Upper lobe of right lung (tissue), 1 donor: ENCODE results near the gene NAA50. TPM values are rescaled to one million over a fixed set of nuclear protein-coding genes. Genes with fewer than 3 reads are reported as not detected.

Source experiments
- ATAC-seq: fragments of 200-7000 bp; cut with Tn5 transposase; one replicate; pipeline ENCODE4 v1.9.1; 2020; ENCODE audit warnings: mild to moderate bottlenecking, moderate library complexity
- DNase-seq: peaks from one replicate; pipeline ENCODE4 v3.0.0-alpha.2; 2020
- H3K27ac ChIP-seq: fragments of 200-600 bp; one replicate; pipeline ENCODE4 v1.8.0; 2022
- H3K27me3 ChIP-seq: fragments of 200-600 bp; one replicate; pipeline ENCODE4 v1.8.0; 2022; ENCODE audit warnings: mild to moderate bottlenecking
- H3K36me3 ChIP-seq: fragments of 200-600 bp; one replicate; pipeline ENCODE4 v1.8.0; 2022
- H3K4me1 ChIP-seq: fragments of 200-600 bp; one replicate; pipeline ENCODE4 v1.8.0; 2022
- H3K4me3 ChIP-seq: fragments of 200-600 bp; one replicate; pipeline ENCODE4 v1.8.0; 2022; ENCODE audit warnings: mild to moderate bottlenecking
- H3K9me3 ChIP-seq: fragments of 200-600 bp; one replicate; pipeline ENCODE4 v1.8.0; 2022
- intact Hi-C: fragments of 100-400 bp; cut with DNase I; formaldehyde crosslinking; loops from one replicate; pipeline ENCODE4 v1.11.0; 2022
- total RNA-seq: library from RNA; stranded (reverse); fragmentation: NEBNext Ultra II Directional; extraction: Animal tissue kit (Norgen Biotek cat#: 25700); gene quantifications from one replicate; pipeline ENCODE4 v1.2.1, GENCODE V29; 2021
- TF ChIP-seq, protein P1 (sequence below): fragments of 200-600 bp; IDR thresholded peaks from one replicate; pipeline ENCODE4 v1.8.0; 2022; ENCODE audit warnings: antibody characterized with exemption
- donor health status: DM: no; HTN: yes; CAD: no; lungs with severe emphysema.

The NAA50 gene
- total RNA-seq, 1 donor from 2014 or later, result 90.0 TPM

DNA sequence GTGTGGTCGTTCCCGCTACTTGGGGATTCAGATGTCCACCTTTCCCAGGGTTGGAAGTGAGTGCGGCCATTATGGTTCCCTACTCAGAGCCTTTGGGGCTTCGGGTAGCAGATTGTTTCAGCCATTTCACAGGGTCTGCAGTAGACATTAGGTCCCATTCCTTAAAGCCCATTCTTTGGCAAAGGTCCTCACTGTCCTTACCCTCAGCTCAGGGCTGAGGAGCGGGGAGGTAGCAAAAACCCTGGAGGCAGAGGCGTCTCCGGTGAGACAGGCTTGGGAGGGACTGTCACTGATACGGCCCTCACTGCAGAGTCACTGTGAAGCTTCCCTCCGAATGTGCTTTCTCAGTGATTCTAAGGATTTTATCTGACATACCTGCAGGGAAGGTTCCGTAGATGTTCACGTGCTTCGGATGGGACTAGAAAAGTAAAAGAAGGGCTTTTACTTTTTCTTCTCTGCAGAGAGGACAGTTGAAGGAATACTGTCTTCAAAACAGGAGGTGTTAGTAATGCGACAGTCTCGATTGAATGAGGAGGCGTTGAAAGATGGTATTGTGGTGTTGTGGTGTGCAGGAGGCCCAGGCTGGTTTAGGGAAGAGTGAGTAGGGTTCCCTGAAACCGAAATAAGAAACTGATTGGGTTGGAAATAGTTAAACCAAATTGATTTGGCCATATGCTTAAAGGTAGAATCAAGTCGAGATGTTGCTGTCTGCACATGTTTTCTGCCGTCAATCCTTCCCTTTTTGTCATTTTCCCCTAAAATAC lies 1.4 kb upstream of the NAA50 start:
- no peak for ATAC-seq
- TF ChIP-seq, protein P1, sequence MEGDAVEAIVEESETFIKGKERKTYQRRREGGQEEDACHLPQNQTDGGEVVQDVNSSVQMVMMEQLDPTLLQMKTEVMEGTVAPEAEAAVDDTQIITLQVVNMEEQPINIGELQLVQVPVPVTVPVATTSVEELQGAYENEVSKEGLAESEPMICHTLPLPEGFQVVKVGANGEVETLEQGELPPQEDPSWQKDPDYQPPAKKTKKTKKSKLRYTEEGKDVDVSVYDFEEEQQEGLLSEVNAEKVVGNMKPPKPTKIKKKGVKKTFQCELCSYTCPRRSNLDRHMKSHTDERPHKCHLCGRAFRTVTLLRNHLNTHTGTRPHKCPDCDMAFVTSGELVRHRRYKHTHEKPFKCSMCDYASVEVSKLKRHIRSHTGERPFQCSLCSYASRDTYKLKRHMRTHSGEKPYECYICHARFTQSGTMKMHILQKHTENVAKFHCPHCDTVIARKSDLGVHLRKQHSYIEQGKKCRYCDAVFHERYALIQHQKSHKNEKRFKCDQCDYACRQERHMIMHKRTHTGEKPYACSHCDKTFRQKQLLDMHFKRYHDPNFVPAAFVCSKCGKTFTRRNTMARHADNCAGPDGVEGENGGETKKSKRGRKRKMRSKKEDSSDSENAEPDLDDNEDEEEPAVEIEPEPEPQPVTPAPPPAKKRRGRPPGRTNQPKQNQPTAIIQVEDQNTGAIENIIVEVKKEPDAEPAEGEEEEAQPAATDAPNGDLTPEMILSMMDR, result no peak
- no peak for DNase-seq
- Histone ChIP-seq H3K36me3 (no peaks in the 10 kb centered on the region), H3K4me1 (peaks cover 40% of the 10 kb centered on the region), H3K27ac (peak overlapping the region; percentile 99), H3K27me3 (no peaks in the 10 kb centered on the region), H3K9me3 (no peaks in the 10 kb centered on the region), H3K4me3 (peak overlapping the region; percentile 85)
- intact Hi-C loops, result no loop called here

DNA sequence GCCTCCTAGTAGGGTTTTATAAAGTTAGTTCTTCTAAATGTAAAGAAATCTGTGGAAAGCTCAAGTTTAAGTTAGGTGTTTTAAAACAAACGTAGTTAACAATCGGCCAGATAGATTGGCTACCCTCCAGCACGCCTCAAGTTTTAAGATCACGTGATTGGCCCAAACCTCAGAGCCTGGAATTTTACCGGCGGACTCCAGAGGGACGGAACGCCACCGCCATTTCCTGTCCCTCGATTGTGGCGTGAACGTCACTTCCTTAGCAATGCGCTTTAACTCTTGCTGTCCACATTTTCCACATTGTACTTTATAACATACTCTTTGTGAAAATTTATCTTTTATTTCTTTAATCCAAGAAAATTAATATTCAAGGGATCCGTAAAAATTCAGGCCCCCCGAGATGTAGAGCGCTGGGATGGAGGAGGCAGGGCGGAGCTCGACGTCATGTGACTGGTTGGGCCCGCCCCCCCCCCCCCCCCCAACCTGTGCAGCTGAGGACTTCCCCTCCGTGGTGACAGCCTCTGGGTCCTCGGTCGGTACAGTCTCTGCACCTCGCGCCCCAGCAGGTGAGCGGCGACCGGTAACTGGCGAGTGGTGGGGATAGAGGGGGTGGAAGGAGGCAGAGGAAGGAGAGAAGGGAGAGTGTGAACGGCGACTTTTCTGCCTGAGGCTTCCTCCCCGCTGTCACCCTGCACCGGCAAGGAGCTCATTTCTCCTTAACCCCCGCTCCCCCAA lies 666 bp upstream of the NAA50 start, which contains the start of gene ATP6V1A:
Gene ATP6V1A (plus strand): TSS at position 488 of the 735 bp plus-strand sequence. CDS start 31,719 bp downstream, outside the sequence.
- Histone ChIP-seq H3K27ac (peak within 1 kb of the TSS; percentile 99), H3K4me3 (peak within 1 kb of the TSS; percentile 85), H3K9me3 (no peaks in the 10 kb centered on the region), H3K27me3 (no peaks in the 10 kb centered on the region), H3K36me3 (no peaks in the 10 kb centered on the region), H3K4me1 (peaks cover 45% of the 10 kb centered on the region)
- peak; percentile 89 for DNase-seq
- ATAC-seq, result peak; percentile 70
- TF ChIP-seq, protein P1, result no peak
- intact Hi-C loops, result no loop called here

DNA sequence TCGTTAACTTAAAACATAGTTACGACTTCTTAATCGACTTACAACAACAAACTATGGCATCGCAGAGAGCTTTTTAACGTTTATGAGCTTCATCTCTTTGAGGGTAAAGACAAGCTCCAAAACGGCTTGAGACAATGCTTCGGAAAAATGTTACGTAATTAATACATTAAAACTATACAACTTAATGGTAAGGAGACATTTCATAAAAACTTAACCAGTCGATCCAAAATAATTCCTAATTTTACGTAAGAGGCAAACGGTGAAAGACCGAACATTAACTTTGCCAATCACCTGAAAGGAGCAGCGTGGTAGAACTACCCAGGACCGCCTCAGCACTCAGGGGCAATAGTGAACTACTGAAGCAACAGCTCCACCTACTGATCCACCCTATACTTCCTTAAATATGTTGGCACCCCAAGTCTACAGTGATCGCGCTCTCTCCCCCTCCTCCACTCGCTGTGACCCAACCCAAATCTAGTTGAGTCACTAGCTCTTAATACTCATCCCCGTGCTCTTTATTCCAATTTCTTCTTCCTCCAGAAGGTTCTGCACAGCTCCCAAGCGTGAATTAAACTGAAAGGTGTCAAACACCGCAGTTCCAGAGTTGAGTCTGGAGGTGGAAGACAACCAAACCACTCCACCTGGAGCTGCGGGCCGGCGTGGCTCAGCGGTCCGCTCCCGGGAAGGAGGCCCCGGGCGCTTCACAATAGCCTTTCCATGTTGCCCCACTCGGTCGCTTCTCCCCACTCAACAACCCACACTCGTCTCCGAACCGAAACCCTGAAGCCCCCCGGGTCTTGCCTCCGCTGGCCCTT lies 901 bp downstream of the NAA50 start:
- Histone ChIP-seq H3K27me3 (no peaks in the 10 kb centered on the region), H3K27ac (peak overlapping the region; percentile 99), H3K4me3 (peak overlapping the region; percentile 85), H3K36me3 (no peaks in the 10 kb centered on the region), H3K9me3 (no peaks in the 10 kb centered on the region), H3K4me1 (peaks cover 53% of the 10 kb centered on the region)
- peak; percentile 79 for DNase-seq
- TF ChIP-seq, protein P1, result peak; percentile 59
- ATAC-seq, result peak; percentile 84
- intact Hi-C loops, result no loop called here

DNA sequence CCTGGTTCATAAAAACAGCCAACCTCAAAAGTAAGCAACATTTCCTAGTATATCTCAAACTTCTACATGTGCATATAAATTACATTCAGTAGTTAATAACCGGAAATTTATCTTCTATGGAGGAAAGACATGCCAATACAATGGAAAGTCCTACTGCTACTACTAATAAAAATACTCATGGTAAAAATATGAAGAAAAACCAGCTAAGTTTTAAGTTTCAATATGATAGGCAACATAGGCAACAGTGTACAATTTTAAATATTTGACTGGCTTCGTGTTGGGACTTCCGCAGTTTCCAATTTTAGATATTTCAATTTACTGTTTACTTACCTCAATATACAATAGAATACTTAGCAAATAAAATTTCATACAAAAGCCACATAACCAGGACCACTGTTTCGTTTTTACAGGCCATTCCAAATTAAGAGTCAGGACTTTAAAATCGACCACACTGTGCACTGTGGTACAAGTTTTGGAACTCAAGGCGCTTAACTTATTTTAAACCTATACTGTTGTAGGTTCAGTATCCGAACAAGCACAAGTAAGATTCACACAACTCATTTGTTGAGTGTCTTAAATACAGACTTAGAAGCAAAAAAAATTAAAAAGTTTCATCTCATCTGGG lies 2.9 kb downstream of the NAA50 start:
- peak overlapping the region; percentile 0 for H3K4me3 ChIP-seq
- intact Hi-C loops, result no loop called here
- no peak for ATAC-seq

More for the DNA sequence above, 2.9 kb downstream of the NAA50 start:
- H3K27me3 ChIP-seq, result no peaks in the 10 kb centered on the region
- no peak overlapping the region for H3K27ac ChIP-seq
- H3K9me3 ChIP-seq, result no peaks in the 10 kb centered on the region
- TF ChIP-seq, protein P1, result no peak
- DNase-seq, result no peak
- H3K36me3 ChIP-seq, result no peaks in the 10 kb centered on the region
- peaks cover 44% of the 10 kb centered on the region for H3K4me1 ChIP-seq
